PC-3 (cell line): ENCODE results near the gene CTNND2. TPM values are rescaled to one million over a fixed set of nuclear protein-coding genes. Genes with fewer than 3 reads are reported as not detected.

Experiments used
- ATAC-seq: fragments of 200-7000 bp; cut with Tn5 transposase; 2 replicates; pipeline ENCODE4 v1.9.1; 2020; ENCODE audit warnings: mild to moderate bottlenecking, moderate library complexity
- BruUV-seq: library from RNA; stranded (reverse); fragments of 400-500 nt; replicated peaks from 2 replicates; lab custom pipeline; 2021; lab: Mats Ljungman, UMichigan
- CTCF ChIA-PET: fragments of 300-600 bp; sonication (Branson Sonifier 250); formaldehyde crosslinking; loops from one replicate; lab custom pipeline; 2022; ENCODE audit warnings: antibody characterized with exemption; lab: Charles Lee
- POLR2A ChIA-PET: fragments of 300-600 bp; sonication (Branson Sonifier 250); formaldehyde crosslinking; loops from one replicate; lab custom pipeline; 2022; ENCODE audit warnings: antibody characterized with exemption; ENCODE audit not compliant: unreplicated experiment; lab: Charles Lee
- DNase-seq: peaks from one replicate; pipeline ENCODE4 v3.0.0-alpha.2; 2015
- H2AFZ ChIP-seq: fragments of 300-600 bp; sonication (generic); 2 replicates; pipeline ENCODE4 v1.6.0; 2016; ENCODE audit warnings: antibody characterized with exemption, low read length
- H3F3A ChIP-seq: fragments of 300-600 bp; sonication (generic); one replicate; pipeline ENCODE4 v1.6.0; 2017; ENCODE audit warnings: antibody characterized with exemption, low read length, control low read depth, mild to moderate bottlenecking; ENCODE audit not compliant: unreplicated experiment
- H3K27ac ChIP-seq: fragments of 300-600 bp; sonication (generic); 2 replicates; pipeline ENCODE4 v1.5.1; 2016; ENCODE audit warnings: mild to moderate bottlenecking, low read length
- H3K27me3 ChIP-seq: fragments of 300-600 bp; sonication (generic); 2 replicates; pipeline ENCODE4 v1.6.1; 2016; ENCODE audit warnings: low read length, mixed read lengths
- H3K36me3 ChIP-seq: fragments of 300-600 bp; sonication (generic); 2 replicates; pipeline ENCODE4 v1.6.1; 2016; ENCODE audit warnings: low read depth, mixed run types, low read length, mixed read lengths
- H3K4me1 ChIP-seq: fragments of 300-600 bp; sonication (generic); 2 replicates; pipeline ENCODE4 v1.5.1; 2016; ENCODE audit warnings: low read length; ENCODE audit not compliant: insufficient read depth
- H3K4me2 ChIP-seq: fragments of 300-600 bp; sonication (generic); 2 replicates; pipeline ENCODE4 v1.6.0; 2016; ENCODE audit warnings: low read length
- H3K4me3 ChIP-seq: fragments of 300-600 bp; sonication (generic); 2 replicates; pipeline ENCODE4 v1.5.1; 2016; ENCODE audit warnings: mild to moderate bottlenecking, low read length, mixed read lengths
- H3K79me2 ChIP-seq: fragments of 300-600 bp; sonication (generic); 2 replicates; pipeline ENCODE4 v1.6.1; 2017; ENCODE audit warnings: low read length, mixed read lengths
- H3K9ac ChIP-seq: fragments of 300-600 bp; sonication (generic); 2 replicates; pipeline ENCODE4 v1.6.0; 2016; ENCODE audit warnings: mild to moderate bottlenecking, low read length
- H3K9me2 ChIP-seq: fragments of 300-600 bp; sonication (generic); replicated peaks from 2 replicates; pipeline ENCODE4 v1.6.1; 2016; ENCODE audit warnings: mixed run types, low read length, mixed read lengths
- H3K9me3 ChIP-seq: fragments of 300-600 bp; sonication (generic); 2 replicates; pipeline ENCODE4 v1.6.1; 2016; ENCODE audit warnings: low read length, mixed read lengths
- H4K20me1 ChIP-seq: fragments of 300-600 bp; sonication (generic); 2 replicates; pipeline ENCODE4 v1.6.1; 2016; ENCODE audit warnings: low read length, mixed read lengths
- CTCF ChIP-seq: fragments of 300-600 bp; sonication (generic); conservative IDR thresholded peaks from 2 replicates; pipeline ENCODE4 v1.5.1; 2017; ENCODE audit warnings: antibody characterized with exemption, low read depth, mild to moderate bottlenecking, low read length
- EZH2 ChIP-seq: fragments of 300-600 bp; sonication (generic); IDR thresholded peaks from one replicate; pipeline ENCODE4 v1.6.1; 2017; ENCODE audit warnings: antibody characterized with exemption, mild to moderate bottlenecking, low read length; ENCODE audit not compliant: unreplicated experiment
- EZH2phosphoT487 ChIP-seq: fragments of 300-600 bp; sonication (generic); IDR thresholded peaks from 2 replicates; pipeline ENCODE4 v1.6.1; 2018; ENCODE audit warnings: mild to moderate bottlenecking, antibody characterized with exemption, low read length, borderline replicate concordance
- intact Hi-C: fragments of 100-400 bp; cut with micrococcal nuclease; formaldehyde crosslinking; loops from 2 replicates; pipeline ENCODE4 v1.9.0; 2023
- total RNA-seq: library from RNA; depleted of rRNA; stranded (reverse); fragments of >200 nt; gene quantifications from 2 replicates; pipeline ENCODE4 v1.2.3, GENCODE V29; 2014

The CTNND2 gene
- total RNA-seq, 1 experiment from 2014 or later, result 1.8 TPM

GRCh38 chr5:11792621-11793020 lies 111.6 kb downstream of the CTNND2 start:
- ATAC-seq (no peak), DNase-seq (no peak)
- H3K4me3 ChIP-seq, result no peak overlapping the region
- BruUV-seq, result no TSS peak
- H3K27me3 ChIP-seq, result no peaks in the 10 kb centered on the region
- no peaks in the 10 kb centered on the region for H4K20me1 ChIP-seq
- H2AFZ ChIP-seq, result no peak overlapping the region
- no peak overlapping the region for H3K9ac ChIP-seq
- H3K36me3 ChIP-seq, result no peaks in the 10 kb centered on the region
- no peak overlapping the region for H3K4me2 ChIP-seq
- H3K79me2 ChIP-seq, result no peaks in the 10 kb centered on the region
- intact Hi-C loops, result no loop called here
- no peaks in the 10 kb centered on the region for H3K9me2 ChIP-seq
- no peaks in the 10 kb centered on the region for H3F3A ChIP-seq
- no peak overlapping the region for H3K27ac ChIP-seq
- TF ChIP-seq CTCF (no peak), EZH2phosphoT487 (no peak), EZH2 (no peak)
- H3K9me3 ChIP-seq, result no peaks in the 10 kb centered on the region
- ChIA-PET POLR2A (no interaction called here), CTCF (no interaction called here)
- peaks cover 20% of the 10 kb centered on the region for H3K4me1 ChIP-seq

- CTCF ChIA-PET, result no interaction called here
- Histone ChIP-seq H3K4me3 (no peak overlapping the region), H4K20me1 (no peaks in the 10 kb centered on the region), H3K27me3 (no peaks in the 10 kb centered on the region), H3F3A (no peaks in the 10 kb centered on the region), H3K79me2 (no peaks in the 10 kb centered on the region), H3K27ac (no peak overlapping the region), H3K4me2 (no peak overlapping the region), H3K9me2 (no peaks in the 10 kb centered on the region), H3K4me1 (peaks cover 14% of the 10 kb centered on the region), H3K9ac (no peak overlapping the region), H3K9me3 (no peaks in the 10 kb centered on the region), H2AFZ (no peak overlapping the region), H3K36me3 (no peaks in the 10 kb centered on the region)
- TF ChIP-seq EZH2phosphoT487, result no peak
- no peak for TF ChIP-seq EZH2
- TF ChIP-seq CTCF, result no peak
- intact Hi-C loops, result no loop called here
- ATAC-seq (no peak), DNase-seq (peak; percentile 82)
- POLR2A ChIA-PET, result no interaction called here
- no TSS peak for BruUV-seq
These were observed 112.5 kb downstream of the CTNND2 start for GRCh38 chr5:11791792-11792191.

GRCh38 chr5:11790201-11790600 lies 114.0 kb downstream of the CTNND2 start:
- Histone ChIP-seq H3K9me2 (no peaks in the 10 kb centered on the region), H3K36me3 (no peaks in the 10 kb centered on the region), H3K79me2 (no peaks in the 10 kb centered on the region), H3K9me3 (no peaks in the 10 kb centered on the region), H3K27me3 (no peaks in the 10 kb centered on the region), H3K27ac (no peak overlapping the region), H3F3A (no peaks in the 10 kb centered on the region), H2AFZ (no peak overlapping the region), H3K4me3 (no peak overlapping the region), H3K4me1 (peaks cover 19% of the 10 kb centered on the region), H3K9ac (no peak overlapping the region), H3K4me2 (no peak overlapping the region), H4K20me1 (no peaks in the 10 kb centered on the region)
- no peak for ATAC-seq
- POLR2A ChIA-PET, result no interaction called here
- TF ChIP-seq EZH2phosphoT487, result no peak
- no peak for TF ChIP-seq EZH2
- no peak for TF ChIP-seq CTCF
- intact Hi-C loops, result no loop called here
- no TSS peak for BruUV-seq
- DNase-seq, result no peak
- CTCF ChIA-PET, result no interaction called here
